ENCODE data around the gene TTI1.
"Not testable (repeated sequence)": the region's sequence is repeated elsewhere in the genome, so short reads cannot be mapped to it uniquely, and the experiment has no call there.

TTI1 gene

GRCh38 chr20:38052870-38053269 lies 19.6 kb upstream of the TTI1 start:
- no peak for DNase-seq

GRCh38 chr20:38050686-38051085 lies 17.4 kb upstream of the TTI1 start:
- no peak for DNase-seq

- DNase-seq = no peak
Observed at GRCh38 chr20:38049800-38050199, 16.5 kb upstream of the TTI1 start.

- DNase-seq = no peak
Observed at GRCh38 chr20:38046572-38046971, 13.3 kb upstream of the TTI1 start.

DNA sequence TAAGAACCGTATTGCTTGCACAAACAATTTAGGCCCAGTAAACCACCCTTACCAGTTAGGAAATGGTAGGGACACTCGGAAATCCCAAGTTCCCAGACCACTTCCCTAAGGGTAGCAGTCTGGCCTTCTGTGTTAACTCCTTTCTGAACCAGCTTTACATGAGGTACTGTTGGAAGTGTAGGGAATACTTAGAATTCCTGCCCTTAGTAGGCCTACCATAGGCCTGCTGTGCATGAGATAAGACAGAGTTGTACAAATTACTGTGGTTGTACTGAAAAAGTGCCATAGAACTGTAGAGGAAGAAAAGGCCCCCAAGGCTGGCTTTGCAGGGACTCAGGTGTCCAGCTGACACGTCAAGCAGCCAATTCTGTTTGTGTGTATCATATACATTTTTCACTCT lies 11.4 kb upstream of the TTI1 start:
- DNase-seq = no peak

DNA sequence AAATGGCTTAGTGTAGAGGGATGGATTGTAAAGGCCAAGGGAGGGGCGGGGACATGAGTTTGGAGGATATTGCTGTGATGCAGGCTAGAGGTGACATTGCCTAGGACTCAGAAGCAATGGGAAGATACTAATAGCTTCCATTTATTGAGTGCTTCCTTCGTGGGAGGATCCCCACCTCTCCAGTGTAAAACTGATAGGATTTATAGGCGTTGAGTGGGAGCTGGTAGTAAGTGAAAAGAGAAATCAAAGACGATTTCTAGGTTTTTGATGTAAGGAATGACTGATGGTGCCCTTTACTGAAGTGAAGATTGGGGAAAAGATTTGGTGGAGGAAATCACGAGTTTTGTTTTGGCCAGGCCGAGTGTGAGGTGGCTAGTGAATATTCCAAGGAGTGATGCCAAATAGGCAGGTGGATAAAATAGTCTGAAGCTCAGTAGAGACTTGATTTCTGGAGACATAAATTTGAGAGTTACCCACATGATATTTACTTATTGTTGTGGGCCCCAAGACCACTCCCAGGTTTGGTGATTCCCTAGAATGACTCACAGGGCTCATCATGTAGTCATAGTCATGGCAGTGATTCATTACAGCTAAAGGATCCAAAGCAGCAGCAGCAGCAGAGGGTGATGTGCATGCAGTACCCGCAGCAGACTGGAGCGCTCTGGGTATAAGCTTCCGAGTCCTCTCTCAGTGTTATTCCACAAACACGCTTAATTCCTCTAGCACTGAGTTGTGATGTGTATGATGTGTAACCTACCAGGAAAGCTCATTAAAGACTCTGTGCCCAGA lies 10.4 kb upstream of the TTI1 start:
- no peak for DNase-seq

- DNase-seq = no peak
Observed at GRCh38 chr20:38040276-38040675, 7.0 kb upstream of the TTI1 start.

DNA sequence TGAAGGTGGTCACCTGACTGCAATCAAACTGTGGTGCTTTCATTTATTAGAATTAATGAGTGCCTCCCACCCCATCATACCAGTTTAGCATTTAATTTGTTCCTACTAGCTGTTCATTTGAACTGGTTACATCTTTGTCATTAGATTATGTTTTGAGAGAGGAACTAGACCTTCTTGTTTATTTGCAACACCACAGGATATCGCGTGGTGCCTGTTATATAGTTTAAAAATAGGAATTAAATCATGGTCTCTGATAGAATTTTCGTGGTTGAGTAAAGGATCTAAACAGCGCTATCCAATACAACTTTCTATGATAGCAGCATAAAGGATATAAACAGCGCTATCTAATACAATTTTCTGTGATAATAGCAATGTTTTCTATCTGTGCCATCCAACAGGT lies 3.1 kb upstream of the TTI1 start:
- no peak for DNase-seq

DNA sequence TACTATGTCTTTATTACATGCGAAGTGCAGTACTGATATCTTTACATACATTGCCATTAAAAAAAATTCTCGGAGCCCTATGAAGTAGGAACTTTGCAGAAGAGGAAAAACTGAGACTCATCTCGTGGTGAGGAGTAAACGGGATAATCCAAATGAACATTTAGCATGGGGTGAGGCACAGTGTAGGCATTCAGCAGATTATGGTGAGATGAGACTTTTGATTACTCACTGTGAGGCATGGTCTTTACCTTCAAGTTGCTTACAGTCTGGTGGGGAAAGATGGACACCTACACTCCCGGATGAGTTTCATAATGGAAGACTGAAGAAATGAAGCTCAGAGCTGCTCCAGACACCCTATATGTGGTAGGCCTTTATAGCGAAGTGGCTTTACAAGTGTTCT lies 1.7 kb upstream of the TTI1 start:
- no peak for DNase-seq

- DNase-seq = no peak
Observed at GRCh38 chr20:38034108-38034649, 923 bp upstream of the TTI1 start.

DNA sequence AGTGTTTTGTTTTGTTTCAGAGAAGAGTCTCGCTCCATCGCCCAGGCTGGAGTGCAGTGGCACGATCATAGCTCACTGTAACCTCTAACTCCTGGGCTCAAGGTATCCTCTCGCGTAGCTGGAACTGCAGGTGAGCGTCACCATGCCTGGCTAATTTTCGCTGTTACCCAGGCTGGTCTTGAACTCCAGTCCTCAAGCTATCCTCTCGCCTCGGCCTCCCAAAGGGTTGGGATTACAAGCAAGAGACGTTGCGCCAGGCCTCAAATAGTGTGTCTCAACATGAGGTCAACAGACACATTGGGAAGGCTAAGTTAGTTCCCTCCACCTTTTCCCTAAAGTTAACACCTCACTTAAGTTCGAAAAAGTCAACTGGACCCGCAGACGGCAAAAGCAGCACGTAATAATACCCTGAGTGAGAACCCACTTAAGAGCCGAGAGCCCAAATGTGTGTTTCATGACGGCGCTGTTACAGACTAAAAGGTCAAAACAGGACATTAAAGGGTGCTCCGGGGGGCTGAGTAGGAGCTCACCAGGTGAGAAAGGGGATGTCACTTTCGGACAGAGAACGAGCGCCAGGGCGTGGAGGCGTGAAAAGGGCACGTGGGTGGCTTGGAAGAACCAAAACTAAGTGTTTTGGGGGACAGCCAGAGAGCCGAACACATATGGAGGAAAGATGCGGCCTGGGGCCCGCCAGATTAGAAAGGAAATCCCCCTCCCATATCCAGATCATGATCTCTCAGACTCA lies 499 bp downstream of the TTI1 start:
- peak; percentile 59 for DNase-seq

GRCh38 chr20:38031957-38032356 lies 1.3 kb downstream of the TTI1 start:
- DNase-seq = no peak

- no peak for DNase-seq
Observed at GRCh38 chr20:38029453-38029852, 3.8 kb downstream of the TTI1 start.

GRCh38 chr20:38024496-38024895 lies 8.8 kb downstream of the TTI1 start:
- DNase-seq = no peak

DNA sequence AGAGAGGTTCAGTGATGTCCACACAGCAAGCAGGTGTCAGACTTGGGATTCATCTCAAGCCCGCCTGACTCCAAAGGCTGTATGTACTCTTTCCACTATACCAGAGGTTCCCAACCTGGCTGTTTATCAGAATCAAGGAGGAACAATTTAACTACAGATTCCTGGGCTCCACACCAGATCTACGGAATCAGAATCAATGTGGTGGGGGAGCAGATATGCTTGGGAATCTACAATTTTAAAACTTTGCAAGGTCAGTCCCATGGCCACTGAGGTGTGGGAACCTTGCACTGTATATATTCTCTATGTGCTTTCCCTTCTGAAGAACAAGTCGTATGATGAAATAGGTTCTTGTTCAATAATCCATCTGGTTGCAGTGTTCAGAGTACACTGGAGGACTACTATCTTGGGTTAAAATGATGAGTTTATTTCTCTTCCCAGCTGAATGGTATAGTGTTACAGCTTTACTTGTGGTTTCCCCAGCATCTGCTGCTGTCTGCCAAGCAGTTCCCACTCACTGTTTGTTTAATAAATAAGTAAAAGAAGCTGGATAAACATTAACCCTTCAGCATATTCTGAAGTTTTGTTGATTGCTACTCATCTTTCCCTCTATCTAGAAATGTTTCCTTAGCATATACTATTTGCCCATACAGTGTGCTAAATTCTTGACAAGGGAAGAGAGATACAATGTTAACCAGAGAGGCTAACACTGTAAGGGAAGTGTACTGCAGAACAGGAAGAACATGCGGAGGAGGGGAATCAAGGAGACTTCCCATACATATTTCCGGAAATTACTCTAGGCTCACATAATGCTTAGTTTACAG lies 9.9 kb downstream of the TTI1 start:
- DNase-seq = no peak

DNA sequence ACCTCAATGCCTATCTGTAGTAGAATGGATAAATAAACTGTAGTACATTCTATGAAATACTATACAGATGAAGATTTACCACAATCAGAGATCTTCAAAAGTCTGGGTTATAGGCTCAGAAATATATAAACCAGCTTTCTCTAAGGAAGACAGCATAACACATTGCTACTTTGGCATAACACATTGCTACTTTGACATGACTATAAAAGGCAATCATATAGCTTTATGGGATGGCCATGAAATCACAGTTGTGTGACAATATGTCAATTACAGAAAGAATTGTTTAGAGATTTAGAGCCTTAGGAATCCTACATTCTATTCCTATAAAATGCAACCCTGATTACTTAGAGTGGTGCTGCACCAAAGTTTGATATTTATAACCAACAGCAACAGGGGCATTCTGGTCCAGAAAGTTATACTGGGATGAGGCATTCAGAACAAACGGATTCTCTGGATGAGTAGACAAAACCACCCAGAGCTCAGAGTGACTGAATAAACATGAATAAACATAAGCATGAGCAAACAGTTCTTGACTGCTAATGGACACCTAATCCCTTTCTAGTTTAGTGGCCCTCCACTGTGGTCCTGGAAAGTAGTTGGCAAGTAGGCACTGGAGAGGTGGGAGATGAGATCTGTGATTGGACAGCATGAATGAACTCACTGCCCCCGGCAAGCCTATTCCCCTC lies 12.0 kb downstream of the TTI1 start:
- DNase-seq = no peak

DNA sequence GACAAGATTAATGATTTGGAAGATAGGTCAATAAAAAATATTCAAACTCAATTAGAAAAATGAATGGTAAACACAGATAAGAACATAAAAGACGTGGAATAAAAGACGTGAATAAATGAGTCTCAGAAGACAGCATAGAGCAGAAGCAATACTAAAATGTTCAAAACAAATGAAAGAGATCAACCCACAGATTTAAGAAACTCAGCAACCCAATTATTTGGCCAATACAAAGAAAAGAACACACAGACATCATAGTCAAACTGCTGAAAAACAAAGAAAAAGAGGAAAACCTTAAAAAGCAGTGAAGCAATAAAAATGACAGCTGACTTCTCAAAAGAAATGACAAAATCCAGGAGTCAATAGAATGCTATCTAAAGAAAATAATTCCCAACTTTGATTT lies 14.9 kb downstream of the TTI1 start:
- no peak for DNase-seq

DNA sequence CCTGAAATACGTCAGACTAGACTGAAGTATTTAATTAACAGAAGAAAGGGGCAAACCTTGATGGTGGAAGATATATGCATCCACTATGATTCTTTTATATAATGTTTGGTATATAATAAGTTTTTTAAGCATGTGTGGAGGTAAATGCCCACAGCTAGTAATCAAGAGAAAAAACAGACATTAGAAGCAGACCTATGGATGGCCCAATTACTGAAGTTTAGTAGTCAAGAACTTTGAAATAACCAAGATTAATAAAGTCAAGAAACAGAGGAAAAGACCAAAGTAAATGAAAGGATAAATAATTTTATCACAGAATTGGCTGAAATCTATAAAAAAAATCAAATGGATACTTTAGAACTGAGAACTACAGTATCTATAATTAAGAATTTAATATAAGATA lies 15.3 kb downstream of the TTI1 start:
- no peak for DNase-seq

DNA sequence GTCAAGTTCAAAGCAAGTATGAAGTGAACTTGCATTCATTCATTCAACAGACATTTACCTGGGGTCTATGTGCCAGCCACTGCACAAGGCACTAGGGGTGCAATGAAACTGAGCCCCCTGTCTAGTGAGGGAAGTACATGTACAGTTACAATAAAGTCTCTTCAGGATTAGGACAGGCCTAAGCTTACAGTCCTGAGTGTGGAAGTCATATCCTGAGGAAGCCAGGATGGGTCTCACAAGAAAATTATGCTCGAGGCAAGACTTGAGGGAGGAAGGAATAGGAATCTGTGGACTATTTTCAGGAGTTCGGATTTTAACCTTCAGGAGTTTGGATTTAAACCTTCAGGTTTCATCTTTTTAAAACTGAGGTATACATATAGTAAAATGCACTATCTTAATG lies 19.4 kb downstream of the TTI1 start:
- no peak for DNase-seq

DNA sequence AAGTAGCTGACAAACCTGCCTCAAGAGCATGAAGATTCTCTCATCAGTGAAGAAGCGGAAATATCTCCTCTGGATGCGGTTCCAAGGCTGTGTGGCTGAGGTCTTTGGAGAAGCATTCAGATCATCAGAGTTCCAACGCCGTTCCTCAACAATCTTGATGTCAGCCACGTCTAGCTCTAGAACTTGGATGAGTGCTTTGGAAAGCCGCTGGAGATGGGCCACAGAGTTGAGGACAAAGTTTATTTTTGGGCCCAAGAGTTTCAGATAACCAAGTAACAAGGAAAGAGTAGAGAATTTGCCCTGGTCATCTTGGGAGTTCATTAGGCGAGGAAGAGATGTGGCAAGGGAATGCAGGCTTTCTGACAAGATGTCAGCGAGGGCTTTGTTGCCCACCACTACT lies 20.9 kb downstream of the TTI1 start:
- DNase-seq = no peak

DNA sequence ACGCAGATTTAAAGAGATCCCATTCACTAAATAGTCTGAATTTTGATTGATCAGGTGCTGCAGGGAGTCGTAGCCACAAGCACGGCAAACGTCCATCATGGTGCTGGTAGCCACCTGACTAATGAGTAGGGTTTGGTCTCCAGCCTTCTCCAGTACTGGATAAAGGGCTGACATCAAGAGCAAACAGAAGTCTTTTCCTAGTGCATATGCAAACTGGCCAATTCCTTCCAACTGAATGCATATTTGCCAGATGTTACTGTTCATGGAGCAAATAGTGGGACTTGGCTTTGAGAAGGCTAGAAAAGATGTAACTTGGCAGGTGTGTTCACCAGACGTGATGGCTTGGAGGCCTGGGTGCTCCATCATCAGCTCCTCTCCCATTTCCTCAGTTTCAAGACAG lies 21.6 kb downstream of the TTI1 start:
- DNase-seq = no peak

- DNase-seq = not testable (repeated sequence)
Observed at GRCh38 chr20:38009416-38009815, 23.8 kb downstream of the TTI1 start.
